ENCODE data around the gene GPR158. TPM values are rescaled to one million over a fixed set of nuclear protein-coding genes. Genes with fewer than 3 reads are reported as not detected.

GPR158 gene
- total and polyA plus RNA-seq, 2 experiments from 2014 or later, result 0.18 to 0.61 TPM

Other genes with a start within 250 kb of the GPR158 start
- 1.9 and 3.8 TPM in 2 replicates for gene PRTFDC1, start 222.4 kb upstream of the GPR158 start, total RNA-seq
- gene PRTFDC1, start 222.4 kb upstream of the GPR158 start, polyA plus RNA-seq, result 3.1 and 10.2 TPM in 2 replicates
- gene ENKUR, start 158.8 kb upstream of the GPR158 start, total RNA-seq, result not detected in 2 replicates
- 0.14 and 0.15 TPM in 2 replicates for gene ENKUR, start 158.8 kb upstream of the GPR158 start, polyA plus RNA-seq
- gene THNSL1, start 158.4 kb upstream of the GPR158 start, total RNA-seq, result 3.9 and 4.5 TPM in 2 replicates
- 6.9 and 11.7 TPM in 2 replicates for gene THNSL1, start 158.4 kb upstream of the GPR158 start, polyA plus RNA-seq

All from cardiac muscle cell (in vitro differentiated cells and primary cell).